Measurements from ENCODE around the gene BCAS1. TPM values are rescaled to one million over a fixed set of nuclear protein-coding genes. Genes with fewer than 3 reads are reported as not detected.

Gene BCAS1
- total RNA-seq, 1 experiment from 2014 or later, result 0.17 TPM

DNA sequence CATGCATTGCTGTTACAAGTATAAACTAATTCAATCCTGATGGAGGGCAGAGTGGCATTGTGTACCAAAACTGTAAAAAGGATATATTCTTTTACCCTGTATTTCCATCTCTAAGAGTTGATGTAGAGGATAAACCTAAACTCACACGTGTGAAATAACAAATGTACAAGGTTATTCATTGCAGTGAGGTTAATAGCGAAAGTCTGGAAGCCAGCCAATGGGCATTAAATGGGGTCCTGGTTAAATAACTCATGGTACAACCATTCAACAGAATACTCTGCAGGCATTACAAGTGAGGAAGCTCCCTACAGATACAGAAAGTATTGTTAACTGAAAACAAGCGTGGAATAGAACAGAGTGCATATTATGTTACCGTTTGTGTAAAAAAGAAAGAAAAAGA, 56.9 kb downstream of the BCAS1 start:
- DNase-seq (ENCODE audit: low read depth, low spot score) (no peak), ATAC-seq (no peak)
- RAD21 ChIA-PET (ENCODE audit: low non-redundant PET in 1 of 2, low total read pairs in 2 of 2, uncharacterized antibody in 2 of 2, unreplicated experiment in 2 of 2), result no interaction called here
- H4K20me1 ChIP-seq (ENCODE audit: insufficient read depth), result no peaks in the 10 kb centered on the region
- no peaks in the 10 kb centered on the region for H3K27me3 ChIP-seq (ENCODE audit: insufficient read depth, low read length)
- no peaks in the 10 kb centered on the region for H3K4me1 ChIP-seq (ENCODE audit: control insufficient read depth in 1 of 2, insufficient read depth in 2 of 2, low read length in 2 of 2)
- H3K4me2 ChIP-seq (ENCODE audit: low read length), result no peak overlapping the region
- POLR2A ChIA-PET, result no interaction called here
- H2AFZ ChIP-seq (ENCODE audit: low read depth, low read length, poor library complexity, severe bottlenecking), result no peak overlapping the region
- no peak overlapping the region for H3K4me3 ChIP-seq (replicated peaks in 1 of 2; ENCODE audit: low read depth in 1 of 2, low read length in 2 of 2)
- BruUV-seq (replicated peaks), result no TSS peak
- no peak overlapping the region for H3K27ac ChIP-seq (ENCODE audit: low read depth, low read length)
- TF ChIP-seq ZFX (IDR thresholded peaks at IDR 0.05) (no peak), MAX (IDR thresholded peaks at IDR 0.05) (no peak), POLR2A (IDR thresholded peaks at IDR 0.05; ENCODE audit: borderline replicate concordance, extremely low read depth, insufficient read depth, insufficient read length) (no peak), CEBPB (IDR thresholded peaks at IDR 0.05; ENCODE audit: low read depth) (no peak), TCF7L2 (IDR thresholded peaks at IDR 0.05; ENCODE audit: borderline replicate concordance, extremely low read depth, insufficient read depth, insufficient read length) (no peak), REST (IDR thresholded peaks at IDR 0.05; ENCODE audit: low read depth) (no peak), POLR2AphosphoS5 (IDR thresholded peaks at IDR 0.05; ENCODE audit: low read depth, low read length) (no peak)
- H3K9me2 ChIP-seq (ENCODE audit: insufficient read depth), result no peaks in the 10 kb centered on the region
- H3K79me2 ChIP-seq (ENCODE audit: insufficient read depth, low read length), result no peaks in the 10 kb centered on the region
- H3K36me3 ChIP-seq (ENCODE audit: control insufficient read depth in 1 of 2, insufficient read depth in 2 of 2, low read length in 2 of 2), result no peaks in the 10 kb centered on the region
- no peak overlapping the region for H3K9ac ChIP-seq (ENCODE audit: low read length)
- intact Hi-C loops (cut with micrococcal nuclease), result no loop called here
- H3K9me3 ChIP-seq (ENCODE audit: control insufficient read depth in 1 of 2, insufficient read depth in 1 of 2, low read depth in 1 of 2, low read length in 2 of 2), result no peaks in the 10 kb centered on the region
- CTCF ChIA-PET, result no interaction called here

- no peak for DNase-seq (ENCODE audit: low read depth, low spot score)
- ChIA-PET RAD21 (ENCODE audit: low non-redundant PET in 1 of 2, low total read pairs in 2 of 2, uncharacterized antibody in 2 of 2, unreplicated experiment in 2 of 2) (no interaction called here), POLR2A (no interaction called here), CTCF (no interaction called here)
- Histone ChIP-seq H3K4me1 (ENCODE audit: control insufficient read depth in 1 of 2, insufficient read depth in 2 of 2, low read length in 2 of 2) (no peaks in the 10 kb centered on the region), H3K9me3 (ENCODE audit: control insufficient read depth in 1 of 2, insufficient read depth in 1 of 2, low read depth in 1 of 2, low read length in 2 of 2) (no peaks in the 10 kb centered on the region), H3K4me3 (replicated peaks in 1 of 2; ENCODE audit: low read depth in 1 of 2, low read length in 2 of 2) (no peak overlapping the region), H2AFZ (ENCODE audit: low read depth, low read length, poor library complexity, severe bottlenecking) (no peak overlapping the region), H3K27me3 (ENCODE audit: insufficient read depth, low read length) (no peaks in the 10 kb centered on the region; the same call in 1 of the 2 replicates), H3K9me2 (ENCODE audit: insufficient read depth) (no peaks in the 10 kb centered on the region), H3K9ac (ENCODE audit: low read length) (no peak overlapping the region), H3K27ac (ENCODE audit: low read depth, low read length) (no peak overlapping the region), H3K79me2 (ENCODE audit: insufficient read depth, low read length) (no peaks in the 10 kb centered on the region), H3K36me3 (ENCODE audit: control insufficient read depth in 1 of 2, insufficient read depth in 2 of 2, low read length in 2 of 2) (no peaks in the 10 kb centered on the region), H3K4me2 (ENCODE audit: low read length) (no peak overlapping the region), H4K20me1 (ENCODE audit: insufficient read depth) (no peaks in the 10 kb centered on the region)
- BruUV-seq (replicated peaks), result no TSS peak
- no peak for TF ChIP-seq YY1 (IDR thresholded peaks at IDR 0.05; ENCODE audit: extremely low read depth, insufficient replicate concordance, low read depth, low read length)
- no peak for TF ChIP-seq EZH2phosphoT487 (IDR thresholded peaks at IDR 0.05; ENCODE audit: borderline replicate concordance)
- no peak for TF ChIP-seq CEBPB (IDR thresholded peaks at IDR 0.05; ENCODE audit: low read depth)
- TF ChIP-seq POLR2AphosphoS5 (IDR thresholded peaks at IDR 0.05; ENCODE audit: low read depth, low read length), result no peak
- TF ChIP-seq POLR2A (IDR thresholded peaks at IDR 0.05; ENCODE audit: borderline replicate concordance, extremely low read depth, insufficient read depth, insufficient read length), result no peak
- TF ChIP-seq FOSL1 (IDR thresholded peaks at IDR 0.05; ENCODE audit: low read depth), result no peak
- TF ChIP-seq ZBTB33 (IDR thresholded peaks at IDR 0.05; ENCODE audit: extremely low read depth, insufficient replicate concordance, low read length), result no peak
- TF ChIP-seq TCF7L2 (IDR thresholded peaks at IDR 0.05; ENCODE audit: borderline replicate concordance, extremely low read depth, insufficient read depth, insufficient read length), result no peak
- ATAC-seq, result no peak
- intact Hi-C loops (cut with micrococcal nuclease), result no loop called here
Observed at GRCh38 chr20:54011346-54011745, 59.0 kb downstream of the BCAS1 start.
